Urinary bladder (tissue), 4 donors: ENCODE data around the gene PNPLA2. TPM values are rescaled to one million over a fixed set of nuclear protein-coding genes. Genes with fewer than 3 reads are reported as not detected.

Experiments
- DNase-seq: peaks from one replicate; pipeline ENCODE4 v3.0.0-alpha.2; 2015; ENCODE audit errors: extremely low spot score
- H3K27ac ChIP-seq: one replicate; pipeline ENCODE4 v1.5.1; 2013; ENCODE audit warnings: low read depth, mild to moderate bottlenecking, moderate library complexity
- H3K36me3 ChIP-seq: one replicate; pipeline ENCODE4 v1.6.1; 2013; ENCODE audit warnings: mild to moderate bottlenecking, moderate library complexity; ENCODE audit not compliant: insufficient read depth
- H3K4me1 ChIP-seq: one replicate; pipeline ENCODE4 v1.6.1; 2013; ENCODE audit warnings: mild to moderate bottlenecking, moderate library complexity; ENCODE audit not compliant: insufficient read depth
- H3K4me3 ChIP-seq: one replicate; pipeline ENCODE4 v1.5.1; 2013; ENCODE audit warnings: low read depth, low read length
- WGBS: extraction: QIAGEN DNeasy Blood & Tissue Kit; methylation state at CpG from one replicate; pipeline ENCODE4 v1.1.7; 2013; 5-methylcytosine and 5-hydroxymethylcytosine counted together
- polyA plus RNA-seq: library from polyadenylated mRNA; stranded (reverse); fragments of 200-250 nt; gene quantifications from one replicate; pipeline ENCODE4 v1.2.3, GENCODE V29; 2013
- total RNA-seq: library from RNA; depleted of rRNA; stranded (reverse); fragments of >200 nt; gene quantifications from one replicate; pipeline ENCODE4 v1.2.3, GENCODE V29; 2014
- donor health status: healthy with polysubstance abuse.
- donor health status: healthy.

PNPLA2 gene
- total and polyA plus RNA-seq, 2 donors: 13.6 to 131 TPM

GRCh38 chr11:777288-778255, 41.1 kb upstream of the PNPLA2 start, which contains the start of gene GATD1:
GATD1 (minus strand) TSS chr11:777487; CDS start chr11:777462, 25 bp downstream.
- Histone ChIP-seq H3K36me3 (no peaks in the 10 kb centered on the region), H3K27ac (peak within 1 kb of the TSS; percentile 77), H3K4me3 (peak within 1 kb of the TSS; percentile 85), H3K4me1 (no peaks in the 10 kb centered on the region)
- no peak for DNase-seq
- under 1% methylated on average over 110 of the region's 110 CpGs for WGBS

DNA sequence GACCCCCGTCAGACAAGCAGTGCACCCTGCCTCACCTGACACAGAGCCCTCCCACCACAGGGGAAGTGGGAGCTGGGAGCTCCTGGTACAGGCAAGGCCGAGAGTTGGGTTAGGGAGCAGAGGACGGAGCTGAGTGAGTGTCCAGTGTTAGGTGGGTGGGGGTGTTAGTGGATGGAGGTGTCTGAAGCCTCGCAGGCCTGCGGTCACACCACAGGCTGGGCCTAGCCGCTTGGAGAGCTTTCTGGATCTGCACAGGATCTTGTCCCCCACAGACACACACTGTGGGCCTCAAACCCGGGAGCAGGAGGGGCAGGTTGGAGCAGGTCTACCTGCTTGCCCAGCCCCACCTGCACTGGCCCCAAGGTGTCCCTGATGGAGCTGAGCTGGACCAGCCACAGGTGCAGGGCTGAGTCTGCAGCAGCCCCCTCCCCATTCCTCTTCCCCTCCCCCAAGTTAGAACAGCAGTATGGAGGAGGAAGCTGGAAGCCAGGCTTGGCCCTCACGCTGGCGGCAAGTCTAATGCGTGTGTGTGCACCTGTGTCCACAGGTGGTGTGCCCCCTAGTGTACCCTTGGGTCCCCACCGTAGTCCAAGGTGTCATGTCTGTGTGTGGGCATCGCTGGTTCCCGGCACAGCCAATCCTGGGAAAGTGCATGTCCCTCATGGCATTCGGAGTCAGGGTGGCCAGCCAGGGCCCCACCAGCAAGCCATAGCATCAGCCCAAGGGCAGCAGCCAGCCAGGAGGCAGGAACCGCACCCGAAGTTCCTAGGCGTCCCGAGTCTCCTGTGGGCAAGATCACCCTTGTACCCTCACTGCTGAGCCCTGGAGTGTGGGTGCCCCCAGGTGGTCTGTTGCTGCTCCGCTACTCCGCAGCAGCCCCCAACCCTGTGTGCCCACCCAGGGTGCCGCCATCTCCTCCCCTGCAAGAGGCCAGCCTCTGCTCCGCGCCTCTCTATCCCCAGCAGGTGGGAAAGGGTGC, 39.4 kb upstream of the PNPLA2 start:
- 92% methylated on average over 23 of the region's 23 CpGs for WGBS
- no peaks in the 10 kb centered on the region for H3K4me1 ChIP-seq
- H3K36me3 ChIP-seq: no peaks in the 10 kb centered on the region
- no peak overlapping the region for H3K4me3 ChIP-seq
- H3K27ac ChIP-seq: no peak overlapping the region
- DNase-seq: no peak

- Histone ChIP-seq H3K36me3 (no peaks in the 10 kb centered on the region), H3K4me3 (no peak overlapping the region), H3K27ac (no peak overlapping the region), H3K4me1 (no peaks in the 10 kb centered on the region)
- DNase-seq: no peak
- 94% methylated on average over 16 of the region's 16 CpGs for WGBS
Observed at GRCh38 chr11:779955-780532, 38.7 kb upstream of the PNPLA2 start.

DNA sequence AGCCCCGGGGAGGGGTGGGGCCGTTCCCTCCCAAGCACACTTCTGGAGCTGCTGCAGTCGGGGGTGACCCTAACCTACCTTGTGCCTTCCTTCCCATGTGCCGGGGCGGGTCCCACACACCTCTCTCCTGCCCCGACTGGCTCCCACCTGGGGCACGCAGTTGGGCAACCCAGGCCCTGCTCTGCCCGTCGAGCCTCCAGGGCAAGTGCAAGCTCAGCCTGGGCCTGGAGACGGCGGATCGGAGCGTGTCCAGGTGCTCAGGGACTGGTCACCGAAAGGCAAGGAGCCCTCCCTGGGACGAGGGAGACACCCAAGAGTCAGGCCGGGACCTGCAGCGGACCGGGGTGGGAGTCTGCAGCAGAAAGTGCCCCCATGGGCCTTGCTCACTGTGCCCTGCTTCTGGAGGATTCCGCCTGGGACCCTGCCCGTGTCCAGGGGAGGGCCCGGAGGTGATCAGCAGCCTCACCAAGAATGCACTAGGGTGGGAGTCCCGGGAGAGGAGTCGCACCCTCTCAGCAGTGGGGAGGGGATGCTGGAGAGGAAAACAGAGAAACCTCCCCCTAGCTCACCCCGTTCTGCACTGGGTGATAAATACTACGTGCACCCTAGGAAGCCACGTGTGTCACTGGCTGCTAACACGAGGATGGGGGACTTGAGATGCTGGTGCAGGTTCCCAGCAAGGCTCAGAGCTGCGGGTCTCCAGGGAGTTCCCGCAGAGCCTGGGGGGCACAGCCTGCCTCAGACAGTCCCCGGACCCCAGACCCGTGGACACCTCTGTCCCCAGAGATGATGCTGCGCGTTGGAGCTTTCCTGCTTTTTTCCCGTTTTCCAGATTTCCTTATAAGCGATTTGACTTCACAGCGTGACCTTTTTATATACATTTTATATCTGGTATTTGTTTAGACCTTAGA, 36.2 kb upstream of the PNPLA2 start:
- H3K4me3 ChIP-seq: no peak overlapping the region
- no peaks in the 10 kb centered on the region for H3K36me3 ChIP-seq
- H3K4me1 ChIP-seq: no peaks in the 10 kb centered on the region
- H3K27ac ChIP-seq: no peak overlapping the region
- WGBS: 74% methylated on average over 36 of the region's 36 CpGs
- DNase-seq: no peak

DNA sequence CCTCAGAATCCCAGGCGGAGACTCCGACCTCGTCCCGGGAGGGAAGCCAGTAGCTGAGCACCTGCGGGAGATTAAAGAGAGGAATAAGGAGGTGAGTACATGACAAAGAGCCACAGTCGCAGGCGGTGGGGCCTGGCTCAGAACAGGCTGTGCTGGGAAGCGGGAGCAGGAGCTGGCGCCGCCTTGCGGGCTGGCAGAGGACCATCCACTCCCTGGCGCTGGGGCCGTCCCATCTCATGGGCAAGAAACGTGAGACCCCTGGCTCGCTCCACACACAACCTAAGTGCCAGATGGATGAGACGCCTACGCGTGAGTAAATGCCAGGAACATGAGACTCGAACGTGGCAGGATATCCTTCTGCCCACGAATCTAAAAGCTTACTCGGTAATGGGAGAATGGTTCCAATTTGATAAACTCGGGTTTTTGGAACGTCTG, 35.1 kb upstream of the PNPLA2 start:
- H3K36me3 ChIP-seq: no peaks in the 10 kb centered on the region
- H3K27ac ChIP-seq: no peak overlapping the region
- H3K4me3 ChIP-seq: no peak overlapping the region
- no peak for DNase-seq
- 20% methylated on average over 24 of the region's 24 CpGs for WGBS
- H3K4me1 ChIP-seq: no peaks in the 10 kb centered on the region

- WGBS: 78% methylated on average over 24 of the region's 24 CpGs
- no peak overlapping the region for H3K27ac ChIP-seq
- no peaks in the 10 kb centered on the region for H3K36me3 ChIP-seq
- H3K4me3 ChIP-seq: no peak overlapping the region
- no peak for DNase-seq
- no peaks in the 10 kb centered on the region for H3K4me1 ChIP-seq
Observed at GRCh38 chr11:786235-787083, 32.3 kb upstream of the PNPLA2 start.

DNA sequence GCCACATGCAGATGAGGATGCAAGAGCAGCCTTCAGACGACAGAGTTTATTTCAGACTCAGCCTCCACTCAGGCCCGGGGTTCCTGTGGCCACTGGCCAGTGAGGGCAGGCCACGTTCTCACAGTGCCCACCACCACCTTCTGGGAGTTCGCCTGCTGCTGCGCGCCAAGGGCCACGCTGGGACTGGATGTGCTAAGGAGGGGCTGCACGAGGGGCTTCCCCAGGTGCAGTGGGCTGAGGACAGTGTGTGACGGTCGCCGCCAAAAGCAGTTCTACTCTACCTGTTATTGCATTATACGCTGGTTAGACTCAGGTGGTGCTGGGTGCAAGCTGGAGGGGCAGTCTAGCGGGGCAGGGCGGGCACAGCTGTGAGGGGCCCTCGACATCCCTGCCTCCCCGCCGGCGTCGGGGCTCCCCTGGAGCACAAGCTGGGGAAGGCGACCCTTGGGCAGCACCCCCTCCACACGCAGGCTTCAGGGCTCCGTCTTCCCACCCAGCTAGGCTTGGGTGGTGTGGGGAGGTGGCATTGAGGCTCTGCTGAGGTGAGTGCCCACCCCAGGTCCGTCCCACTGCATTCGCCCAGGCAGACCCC, 31.5 kb upstream of the PNPLA2 start:
- Histone ChIP-seq H3K27ac (no peak overlapping the region), H3K36me3 (no peaks in the 10 kb centered on the region), H3K4me1 (no peaks in the 10 kb centered on the region), H3K4me3 (no peak overlapping the region)
- WGBS: 87% methylated on average over 24 of the region's 24 CpGs
- no peak for DNase-seq

DNA sequence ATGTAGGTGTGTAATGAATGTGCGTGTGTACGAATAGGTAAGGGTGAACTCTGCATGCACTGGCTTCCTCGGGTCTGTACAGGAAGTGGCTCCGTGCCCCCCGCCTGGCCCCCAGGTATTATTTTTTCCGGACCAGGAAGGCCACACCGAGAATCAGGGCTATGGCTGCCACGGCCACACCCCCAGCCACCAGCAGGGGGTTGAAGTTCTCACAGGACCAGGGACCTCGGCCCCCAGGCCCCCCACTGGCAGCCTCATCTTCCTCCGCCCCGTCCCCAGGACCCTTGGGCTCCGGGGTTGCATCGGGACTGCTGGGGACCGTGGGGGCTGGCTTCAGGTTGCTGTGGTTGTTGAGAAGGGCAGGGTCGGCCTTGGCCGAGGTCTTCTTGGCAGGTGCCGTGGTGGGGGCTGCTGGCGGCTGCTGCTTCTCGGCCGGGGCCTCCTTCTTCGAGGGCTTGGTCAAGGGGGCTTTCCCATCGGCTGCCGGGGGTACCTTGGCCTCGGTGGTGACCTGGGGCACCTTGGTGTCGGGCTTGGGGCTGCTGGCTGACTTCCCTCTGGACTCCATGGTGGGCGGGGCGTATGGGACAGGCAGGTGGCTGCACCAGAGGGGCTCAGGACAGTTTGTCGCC, 30.6 kb upstream of the PNPLA2 start:
- no peaks in the 10 kb centered on the region for H3K4me1 ChIP-seq
- no peak overlapping the region for H3K27ac ChIP-seq
- no peak overlapping the region for H3K4me3 ChIP-seq
- no peaks in the 10 kb centered on the region for H3K36me3 ChIP-seq
- no peak for DNase-seq
- WGBS: 66% methylated on average over 28 of the region's 28 CpGs

- H3K36me3 ChIP-seq: no peaks in the 10 kb centered on the region
- no peak overlapping the region for H3K4me3 ChIP-seq
- DNase-seq: no peak
- WGBS: 31% methylated on average over 31 of the region's 31 CpGs
- H3K27ac ChIP-seq: no peak overlapping the region
- no peaks in the 10 kb centered on the region for H3K4me1 ChIP-seq
Observed at GRCh38 chr11:788953-789940, 29.5 kb upstream of the PNPLA2 start.

GRCh38 chr11:789943-790342, 28.8 kb upstream of the PNPLA2 start, which contains the start of gene CEND1:
CEND1 (minus strand) TSS chr11:790090; CDS start chr11:788576, 1,514 bp downstream.
- Histone ChIP-seq H3K4me1 (no peaks in the 10 kb centered on the region), H3K4me3 (no peak within 1 kb of the TSS), H3K27ac (no peak within 1 kb of the TSS), H3K36me3 (no peaks in the 10 kb centered on the region)
- no peak for DNase-seq
- 2% methylated on average over 44 of the region's 44 CpGs for WGBS
